Stimulated activated naive CD8-positive, alpha-beta T cell treated with anti-CD3 and anti-CD28 coated beads, Interleukin-15, amount 100 ng/mL, for 72 hours (primary cell): ENCODE measurements around the gene RNF2.
"Not testable (repeated sequence)": the region's sequence is repeated elsewhere in the genome, so short reads cannot be mapped to it uniquely, and the experiment has no call there.

ENCODE experiments used
- ATAC-seq: fragments of 150-1000 bp; cut with Tn5 transposase; 2 replicates; pipeline ENCODE4 v1.10.0; 2021; ENCODE audit warnings: mild to moderate bottlenecking, moderate library complexity
- DNase-seq, 2 donors: peaks; one replicate each; pipeline ENCODE4 v3.0.0; 2021 to 2022
- H3K27ac Mint-ChIP-seq, 2 donors: one replicate each; pipeline ENCODE4 v1.8.0; 2022; ENCODE audit warnings: mild to moderate bottlenecking in 2 of 2, mixed read lengths in 2 of 2, moderate library complexity in 2 of 2
- H3K27me3 Mint-ChIP-seq: one replicate; pipeline ENCODE4 v1.8.0; 2022; ENCODE audit warnings: mixed read lengths
- H3K4me1 Mint-ChIP-seq: one replicate; pipeline ENCODE4 v1.8.0; 2022; ENCODE audit warnings: mild to moderate bottlenecking, mixed read lengths
- H3K4me3 Mint-ChIP-seq, 2 donors: one replicate each; pipeline ENCODE4 v1.8.0; 2022; ENCODE audit warnings: mild to moderate bottlenecking in 2 of 2, mixed read lengths in 2 of 2, moderate library complexity in 1 of 2
- H3K9me3 Mint-ChIP-seq, 2 donors: one replicate each; pipeline ENCODE4 v1.8.0; 2022; ENCODE audit warnings: mixed read lengths in 2 of 2

Gene RNF2

DNA sequence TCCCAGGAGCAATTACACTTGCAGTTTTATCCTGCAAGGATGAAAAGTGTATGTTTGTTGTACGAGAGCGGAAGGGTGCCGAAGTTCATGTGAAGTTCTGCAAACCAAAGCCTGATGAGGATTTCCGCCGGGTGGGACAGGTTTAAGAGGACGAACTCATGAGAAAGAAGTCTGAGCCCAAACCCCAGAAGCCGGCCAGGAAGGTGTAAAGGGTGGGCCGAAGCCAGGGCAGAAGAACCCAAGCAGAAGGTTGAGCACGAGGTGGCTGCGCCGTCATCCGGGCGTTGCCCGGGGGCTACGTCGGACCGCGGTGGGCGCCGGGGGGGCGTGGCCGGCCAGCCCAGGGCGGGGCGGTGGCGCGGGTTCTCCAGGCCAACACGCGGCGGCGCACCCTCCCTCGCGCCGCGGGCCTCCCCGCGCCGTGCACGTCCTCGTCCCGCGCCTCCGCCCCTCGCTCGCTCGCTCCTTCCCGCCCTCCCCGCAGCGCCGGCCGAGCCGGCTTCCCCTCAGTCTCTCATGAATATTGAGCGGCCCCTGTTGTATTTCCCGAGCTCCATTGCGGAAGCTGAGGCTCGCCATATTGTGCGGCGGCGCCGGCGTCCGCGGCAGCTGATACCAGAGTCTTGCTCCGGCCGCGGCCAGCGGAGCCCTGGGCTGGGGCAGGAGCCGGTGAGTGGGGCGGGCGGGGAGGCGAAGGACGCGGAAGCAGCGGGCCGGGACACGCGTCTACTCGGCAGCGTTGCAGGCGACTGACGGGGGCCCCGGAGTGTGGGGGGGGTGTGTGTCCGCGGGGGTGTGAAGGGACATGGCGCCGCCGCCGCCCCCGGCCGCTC is at the start of gene RNF2:
RNF2 (plus strand) TSS at position 578 of the 833 bp plus-strand sequence. CDS start 41,996 bp downstream, outside the sequence.
- no peaks in the 10 kb centered on the region for H3K27me3 Mint-ChIP-seq
- H3K4me3 Mint-ChIP-seq: peak within 1 kb of the TSS; percentile 90 to 96
- H3K27ac Mint-ChIP-seq: peak within 1 kb of the TSS; percentile 80 to 95
- H3K4me1 Mint-ChIP-seq: peaks cover 38% of the 10 kb centered on the region
- DNase-seq: peak; percentile 77 to 78
- peak; percentile 94 for ATAC-seq
- H3K9me3 Mint-ChIP-seq: no peaks in the 10 kb centered on the region

DNA sequence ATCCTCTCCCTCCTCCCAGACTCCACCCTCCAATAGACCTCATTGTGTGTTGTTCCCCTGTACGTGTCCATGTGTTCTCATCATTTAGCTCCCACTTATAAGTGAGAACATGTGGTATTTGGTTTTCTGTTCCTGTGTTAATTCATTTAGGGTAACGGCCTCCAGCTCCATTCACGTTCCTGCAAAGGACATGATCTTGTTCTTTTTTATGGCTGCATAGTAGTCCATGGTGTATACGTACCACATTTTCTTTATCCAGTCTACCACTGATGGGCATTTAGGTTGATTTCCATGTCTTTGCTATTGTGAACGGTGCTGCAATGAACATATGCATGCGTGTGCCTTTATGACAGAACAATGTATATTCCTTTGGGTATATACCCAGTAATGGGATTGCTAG is 45.4 kb upstream of the RNF2 start:
- not testable (repeated sequence) for H3K4me1 Mint-ChIP-seq, H3K27ac Mint-ChIP-seq, H3K4me3 Mint-ChIP-seq, ATAC-seq, DNase-seq, H3K9me3 Mint-ChIP-seq
- peaks cover 35% of the 10 kb centered on the region for H3K27me3 Mint-ChIP-seq

DNA sequence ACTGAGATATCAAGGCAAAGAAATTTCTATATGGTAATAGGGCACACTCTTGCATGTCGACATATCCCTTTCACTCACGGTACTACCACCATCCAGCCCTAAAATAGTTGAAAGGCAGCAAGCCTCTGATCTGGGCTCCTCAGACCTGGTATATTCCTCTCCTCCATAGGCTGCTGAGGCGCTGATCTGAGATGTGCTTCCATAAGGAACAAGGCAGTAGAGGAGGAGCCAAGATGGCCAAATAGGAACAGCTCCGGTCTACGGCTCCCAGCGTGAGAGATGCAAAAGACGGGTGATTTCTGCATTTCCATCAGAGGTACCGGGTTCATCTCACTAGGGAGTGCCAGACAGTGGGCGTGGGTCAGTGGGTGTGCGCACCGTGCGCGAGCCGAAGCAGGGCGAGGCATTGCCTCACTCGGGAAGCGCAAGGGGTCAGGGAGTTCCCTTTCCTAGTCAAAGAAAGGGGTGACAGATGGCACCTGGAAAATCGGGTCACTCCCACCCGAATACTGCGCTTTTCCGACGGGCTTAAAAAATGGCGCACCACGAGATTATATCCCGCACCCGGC is 44.0 kb upstream of the RNF2 start:
- H3K9me3 Mint-ChIP-seq, ATAC-seq, DNase-seq, H3K27ac Mint-ChIP-seq, H3K4me3 Mint-ChIP-seq, H3K4me1 Mint-ChIP-seq: not testable (repeated sequence)
- peaks cover 35% of the 10 kb centered on the region for H3K27me3 Mint-ChIP-seq

DNA sequence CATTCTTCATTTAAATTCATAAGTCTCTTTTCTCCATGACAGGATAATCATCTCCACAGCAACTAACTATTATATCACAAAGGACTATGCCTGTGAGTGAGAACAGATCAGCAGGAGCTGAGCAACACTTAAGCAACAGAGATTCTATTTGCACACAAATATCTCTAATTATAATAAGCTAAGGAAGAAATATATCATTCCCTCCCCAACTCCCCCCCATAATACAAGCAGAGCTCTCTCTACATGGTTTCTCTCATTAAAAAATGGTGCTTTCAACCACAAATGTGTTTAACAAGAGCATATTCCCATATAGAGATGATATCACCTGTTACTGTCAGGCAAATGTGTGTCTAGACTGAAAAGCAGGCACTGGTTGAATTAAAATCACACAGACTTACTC is 36.5 kb upstream of the RNF2 start:
- Mint-ChIP-seq H3K4me3 (no peak overlapping the region), H3K27ac (no peak overlapping the region), H3K27me3 (no peaks in the 10 kb centered on the region)

DNA sequence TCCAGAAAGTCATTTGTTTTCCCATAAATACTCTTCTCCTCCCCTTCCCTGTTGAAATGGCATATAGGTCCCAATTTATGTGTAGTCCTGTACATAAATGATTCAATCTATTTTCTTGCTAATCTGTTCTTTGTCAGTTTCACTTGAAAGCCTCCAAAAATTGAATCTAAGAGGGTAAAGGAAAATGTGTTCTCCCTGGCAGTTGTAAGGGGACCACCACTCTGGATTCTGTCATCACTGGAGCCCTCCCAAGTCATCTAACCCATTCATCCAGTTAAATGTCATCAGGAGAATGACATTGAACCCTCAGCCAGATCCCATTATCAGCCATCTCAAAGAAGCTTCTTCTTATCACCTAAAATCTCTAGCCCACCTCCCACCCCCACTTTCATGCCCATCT is 35.0 kb upstream of the RNF2 start:
- Mint-ChIP-seq H3K4me3 (no peak overlapping the region), H3K27me3 (no peaks in the 10 kb centered on the region), H3K9me3 (no peaks in the 10 kb centered on the region), H3K27ac (no peak overlapping the region), H3K4me1 (no peaks in the 10 kb centered on the region)
- no peak for ATAC-seq
- no peak for DNase-seq

More for the DNA sequence above, 36.5 kb upstream of the RNF2 start:
- no peaks in the 10 kb centered on the region for H3K9me3 Mint-ChIP-seq
- ATAC-seq (no peak), DNase-seq (no peak)
- no peaks in the 10 kb centered on the region for H3K4me1 Mint-ChIP-seq

DNA sequence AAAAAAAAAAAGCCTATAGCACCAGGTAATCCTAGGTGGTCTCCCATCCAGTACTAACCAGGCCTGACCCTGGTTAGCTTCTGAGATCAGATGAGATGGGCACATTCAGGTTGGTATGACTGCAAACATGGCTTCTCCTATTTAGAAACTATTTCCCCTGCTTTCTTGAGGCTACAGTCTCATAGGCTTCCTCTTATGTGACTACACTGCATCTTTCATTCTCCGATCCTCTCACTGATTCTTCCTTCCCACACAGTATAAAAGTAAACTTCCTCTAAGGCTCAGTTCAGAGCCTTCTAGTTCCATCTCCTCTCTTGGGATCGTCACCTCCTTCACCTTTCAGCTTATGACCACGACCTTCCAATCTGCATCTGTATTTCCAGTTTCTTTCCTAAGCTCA is 30.4 kb upstream of the RNF2 start:
- Mint-ChIP-seq H3K27me3 (no peaks in the 10 kb centered on the region), H3K4me3 (no peak overlapping the region), H3K9me3 (no peaks in the 10 kb centered on the region), H3K4me1 (no peaks in the 10 kb centered on the region), H3K27ac (no peak overlapping the region)
- DNase-seq (no peak), ATAC-seq (no peak)

DNA sequence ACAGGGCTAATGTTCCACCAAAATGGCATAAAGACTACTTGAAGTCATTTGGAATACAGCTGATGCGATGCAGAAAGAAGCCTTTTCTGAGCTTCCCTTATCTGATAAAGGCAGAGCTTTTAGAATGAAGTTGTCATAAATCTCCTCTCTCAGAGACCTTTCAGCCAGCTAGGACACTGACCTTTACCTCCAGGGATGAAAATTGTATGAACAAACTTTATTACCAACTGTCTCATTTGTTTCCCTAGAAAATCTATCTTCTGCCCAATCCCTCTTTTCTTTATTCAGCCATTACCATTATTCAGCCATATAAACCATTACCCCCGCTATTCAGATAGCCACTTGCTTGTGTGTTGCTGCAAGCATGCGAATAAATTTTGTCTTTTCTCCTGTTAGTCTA is 29.7 kb upstream of the RNF2 start:
- Mint-ChIP-seq H3K9me3 (no peaks in the 10 kb centered on the region), H3K4me1 (no peaks in the 10 kb centered on the region), H3K27me3 (no peaks in the 10 kb centered on the region), H3K4me3 (no peak overlapping the region), H3K27ac (no peak overlapping the region)
- no peak for DNase-seq
- ATAC-seq: no peak

DNA sequence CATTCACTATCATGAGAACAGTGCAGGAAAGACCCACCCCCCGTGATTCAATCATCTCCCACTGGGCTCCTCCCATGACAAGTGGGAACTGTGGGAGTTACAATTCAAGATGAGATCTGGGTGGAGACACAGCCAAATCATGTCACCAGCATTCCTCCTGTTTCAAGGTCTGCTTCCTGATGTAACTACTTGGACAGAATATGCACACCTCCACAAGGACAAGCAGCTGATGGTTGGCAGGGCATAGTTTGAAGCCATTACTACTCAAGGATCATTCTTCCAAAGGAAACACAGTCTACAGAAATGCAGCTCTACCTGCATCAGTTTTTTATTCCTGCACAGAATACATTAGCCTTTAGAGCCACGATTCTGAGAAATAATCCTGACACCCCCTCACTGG is 28.5 kb upstream of the RNF2 start:
- Mint-ChIP-seq H3K9me3 (no peaks in the 10 kb centered on the region), H3K27me3 (no peaks in the 10 kb centered on the region), H3K27ac (no peak overlapping the region), H3K4me1 (no peaks in the 10 kb centered on the region), H3K4me3 (no peak overlapping the region)
- ATAC-seq (no peak), DNase-seq (no peak)

DNA sequence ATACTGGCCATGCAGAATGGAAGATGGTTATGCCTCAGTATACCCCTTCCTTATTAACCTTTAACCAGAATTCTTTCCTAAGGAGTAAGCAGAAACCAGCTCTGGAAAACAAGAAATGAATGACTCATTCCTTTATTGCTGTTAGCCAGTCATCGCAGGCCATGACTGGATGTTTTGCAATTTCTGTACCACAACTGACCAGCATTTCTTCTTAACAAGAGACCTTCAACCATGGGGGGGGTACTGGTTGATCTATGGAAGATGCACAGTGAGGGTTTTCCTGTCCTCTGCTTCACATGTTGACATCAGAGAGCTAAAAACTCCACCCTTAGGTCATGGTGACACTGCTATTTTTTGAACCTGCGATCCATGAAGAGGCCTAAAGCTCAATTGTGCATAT is 28.0 kb upstream of the RNF2 start:
- H3K9me3 Mint-ChIP-seq: no peaks in the 10 kb centered on the region
- no peaks in the 10 kb centered on the region for H3K4me1 Mint-ChIP-seq
- no peak for ATAC-seq
- no peaks in the 10 kb centered on the region for H3K27me3 Mint-ChIP-seq
- no peak overlapping the region for H3K27ac Mint-ChIP-seq
- no peak overlapping the region for H3K4me3 Mint-ChIP-seq
- no peak for DNase-seq

DNA sequence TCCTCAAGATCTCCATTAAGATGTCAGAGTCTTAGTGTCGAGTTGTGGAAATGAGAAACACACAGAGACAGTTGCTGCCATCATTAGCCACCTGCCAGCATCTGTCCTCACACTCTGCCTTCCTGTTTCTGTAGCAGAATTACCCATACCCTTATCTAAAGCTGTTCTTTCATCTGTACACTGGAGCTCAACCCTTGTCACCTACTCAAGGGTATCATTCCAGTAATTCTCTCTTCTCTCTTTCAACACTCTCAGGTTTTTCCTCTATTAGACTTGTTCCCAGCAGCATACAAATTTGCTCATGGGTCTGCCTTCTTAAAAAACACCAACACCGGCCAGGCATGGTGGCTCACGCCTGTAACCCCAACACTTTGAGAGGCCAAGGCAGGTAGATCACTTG is 27.4 kb upstream of the RNF2 start:
- Mint-ChIP-seq H3K4me3 (no peak overlapping the region), H3K27ac (no peak overlapping the region), H3K27me3 (no peaks in the 10 kb centered on the region), H3K4me1 (no peaks in the 10 kb centered on the region), H3K9me3 (no peaks in the 10 kb centered on the region)
- ATAC-seq: no peak
- DNase-seq: no peak

DNA sequence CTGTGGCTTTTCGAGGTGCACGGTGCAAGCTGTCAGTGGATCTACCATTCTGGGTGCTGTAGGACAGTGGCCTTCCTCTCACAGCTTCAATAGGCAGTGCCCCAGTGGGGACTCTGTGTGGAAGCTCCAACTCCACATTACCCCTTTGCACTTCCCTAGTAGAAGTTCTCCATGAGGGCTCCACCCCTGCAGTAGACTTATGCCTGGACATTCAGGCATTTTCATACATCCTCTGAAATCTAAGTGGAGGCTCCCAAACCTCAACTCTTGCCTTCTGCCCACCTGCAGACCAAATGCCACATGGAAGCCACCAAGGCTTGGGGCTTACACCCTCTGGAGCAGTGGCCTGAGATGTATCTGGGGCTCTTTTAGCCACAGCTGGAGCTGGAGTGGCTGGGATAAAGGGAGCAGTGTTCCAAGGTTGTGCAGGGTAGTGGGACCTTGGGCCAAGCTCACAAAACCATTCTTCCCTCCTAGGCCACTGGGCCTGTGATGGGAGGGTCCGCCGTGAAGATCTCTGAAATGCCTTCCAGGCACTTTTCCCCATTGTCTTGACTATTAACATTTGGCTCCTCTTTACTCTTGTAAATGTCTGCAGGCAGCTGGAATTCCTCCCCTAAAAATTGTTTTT is 18.0 kb upstream of the RNF2 start:
- Mint-ChIP-seq H3K4me1 (no peaks in the 10 kb centered on the region), H3K4me3 (no peak overlapping the region), H3K27me3 (peaks cover 14% of the 10 kb centered on the region), H3K27ac (no peak overlapping the region), H3K9me3 (peaks cover 16 to 36% of the 10 kb centered on the region in 2 donors)
- DNase-seq (no peak), ATAC-seq (no peak)

DNA sequence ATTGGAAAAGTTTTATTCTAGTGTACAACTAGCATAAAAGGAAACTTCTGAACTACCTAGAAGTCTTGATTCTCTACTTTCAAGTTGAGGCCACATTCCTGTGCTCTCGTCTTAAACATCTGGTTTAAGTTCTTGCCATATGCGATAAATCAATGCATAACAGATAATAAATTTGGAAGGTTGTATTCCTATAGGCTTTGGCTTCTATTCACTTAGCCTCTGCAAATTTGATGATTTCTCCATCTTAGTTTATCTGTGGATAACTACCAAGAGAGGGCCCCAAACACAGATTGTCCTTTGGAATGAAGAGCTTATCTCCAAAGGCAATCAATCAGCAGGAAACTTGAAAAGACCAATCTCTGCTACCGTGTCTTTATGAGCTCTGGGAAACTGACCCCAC is 11.7 kb upstream of the RNF2 start:
- Mint-ChIP-seq H3K4me3 (no peak overlapping the region), H3K9me3 (peaks cover 6% of the 10 kb centered on the region in 2 donors), H3K4me1 (no peaks in the 10 kb centered on the region), H3K27ac (no peak overlapping the region), H3K27me3 (peaks cover 6% of the 10 kb centered on the region)
- DNase-seq (no peak), ATAC-seq (no peak)

DNA sequence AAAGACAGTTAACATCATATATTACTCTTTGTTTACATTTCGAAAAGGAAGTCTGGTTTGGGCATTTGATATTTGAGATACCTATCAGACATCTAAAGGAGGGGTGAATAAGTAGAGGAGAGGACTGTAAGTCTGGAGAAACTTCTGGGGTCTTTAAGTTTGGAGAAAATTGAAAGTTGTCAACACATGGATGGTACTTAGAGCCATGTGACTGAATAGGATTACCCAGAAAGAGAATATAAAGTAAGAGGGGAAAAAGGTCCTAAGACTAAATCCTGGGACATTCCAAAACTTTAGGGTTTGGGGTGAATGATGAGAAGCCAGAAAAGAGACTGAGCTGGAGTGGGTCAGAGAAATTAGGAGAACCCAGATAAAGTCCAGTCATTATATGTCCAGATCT is 10.1 kb upstream of the RNF2 start:
- no peaks in the 10 kb centered on the region for H3K9me3 Mint-ChIP-seq
- no peak for ATAC-seq
- no peak overlapping the region for H3K27ac Mint-ChIP-seq
- H3K4me3 Mint-ChIP-seq: no peak overlapping the region
- H3K27me3 Mint-ChIP-seq: no peaks in the 10 kb centered on the region
- no peak for DNase-seq
- no peaks in the 10 kb centered on the region for H3K4me1 Mint-ChIP-seq

DNA sequence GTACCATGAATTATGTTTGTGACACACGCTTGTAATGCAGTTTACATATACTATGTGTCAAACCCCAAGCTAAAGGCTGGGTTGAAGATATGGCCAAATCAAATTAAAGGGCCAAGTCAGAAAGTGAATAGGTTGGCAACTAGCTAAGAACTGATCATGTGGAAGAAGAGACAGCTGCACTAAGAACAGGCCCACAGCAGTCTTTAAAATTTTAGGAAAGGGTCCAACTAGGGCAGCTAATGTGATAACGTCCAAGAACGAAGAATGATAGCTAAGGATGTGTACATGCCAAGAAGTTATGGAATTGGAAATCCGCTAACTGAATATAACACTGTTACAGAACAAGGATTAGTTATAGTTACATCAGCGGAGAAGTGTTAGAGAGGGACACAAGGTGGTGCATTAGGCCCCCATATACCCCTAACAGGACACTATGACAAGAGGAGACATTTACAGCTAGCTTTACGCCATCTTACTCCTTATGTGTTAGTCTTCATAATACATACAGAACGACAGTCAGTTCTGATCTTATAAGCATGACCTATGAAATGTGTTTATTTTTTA is 6.5 kb upstream of the RNF2 start:
- Mint-ChIP-seq H3K27ac (no peak overlapping the region), H3K27me3 (no peaks in the 10 kb centered on the region), H3K4me1 (no peaks in the 10 kb centered on the region), H3K4me3 (no peak overlapping the region), H3K9me3 (no peaks in the 10 kb centered on the region)
- ATAC-seq: no peak
- DNase-seq: no peak

DNA sequence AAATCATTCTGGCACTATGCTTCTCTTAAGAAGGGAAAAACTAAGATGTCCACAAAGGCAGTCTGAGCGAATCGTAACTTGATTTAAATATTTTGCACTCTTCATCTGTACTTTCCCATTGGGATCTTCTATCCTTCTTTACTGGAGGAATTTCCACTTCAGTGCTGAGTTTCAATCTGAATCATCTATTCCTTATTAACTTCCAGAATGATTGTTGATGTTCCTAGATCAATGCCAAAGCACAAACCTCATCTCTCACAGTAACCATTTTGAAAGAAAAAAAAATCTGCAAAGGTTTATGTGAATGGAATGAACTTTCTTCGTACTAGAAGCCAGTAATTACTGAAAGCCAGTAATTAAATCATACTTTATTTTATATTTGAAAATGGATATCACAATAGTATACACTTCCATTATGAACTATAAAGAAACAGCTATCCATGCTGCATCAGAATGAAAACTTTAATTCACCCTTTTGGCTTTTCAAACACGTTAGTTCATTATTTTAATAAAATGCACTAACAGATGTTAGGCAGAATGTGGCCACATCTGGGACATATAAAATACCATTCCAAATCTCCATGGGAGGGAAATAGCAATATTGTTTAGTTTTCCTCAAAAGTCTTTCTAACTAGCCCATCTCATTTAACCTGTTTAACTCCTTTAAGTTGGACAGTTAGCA is 5.5 kb upstream of the RNF2 start:
- Mint-ChIP-seq H3K9me3 (no peaks in the 10 kb centered on the region), H3K27ac (no peak overlapping the region), H3K27me3 (no peaks in the 10 kb centered on the region), H3K4me3 (no peak overlapping the region), H3K4me1 (peaks cover 7% of the 10 kb centered on the region)
- ATAC-seq (no peak), DNase-seq (no peak)

DNA sequence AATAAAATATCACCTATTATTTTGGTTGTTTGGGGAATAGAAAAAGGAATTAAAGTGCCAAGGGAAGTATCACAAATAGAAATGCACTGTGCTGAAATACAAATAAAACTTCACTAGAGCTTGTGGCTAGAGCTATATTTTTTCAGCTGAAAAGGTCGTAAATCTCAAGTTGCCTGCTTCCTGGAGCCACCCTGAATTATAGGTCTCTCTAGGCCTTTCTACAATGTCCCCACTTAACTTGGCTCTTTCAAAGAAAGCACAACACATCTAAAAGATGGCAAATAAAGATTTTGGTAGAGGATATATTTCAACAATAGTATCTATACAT is 5.0 kb upstream of the RNF2 start:
- DNase-seq (no peak), ATAC-seq (no peak)
- Mint-ChIP-seq H3K27me3 (no peaks in the 10 kb centered on the region), H3K27ac (no peak overlapping the region), H3K9me3 (no peaks in the 10 kb centered on the region), H3K4me1 (peaks cover 9% of the 10 kb centered on the region), H3K4me3 (no peak overlapping the region)
